HEK293 (cell line): ENCODE measurements around the gene NT5DC3.

ENCODE experiments used
- CTCF ChIA-PET: fragments of 350-600 bp; formaldehyde crosslinking; extraction: SDS; loops from one replicate; lab custom pipeline; 2021; ENCODE audit warnings: antibody characterized with exemption; lab: Yijun Ruan, JAX
- POLR2A ChIA-PET: fragments of 300-600 bp; formaldehyde crosslinking; extraction: SDS; loops from one replicate; lab custom pipeline; 2020; ENCODE audit warnings: antibody characterized with exemption, inconsistent platforms; lab: Yijun Ruan, JAX
- H3K27ac ChIP-seq: fragments of 200-500 bp; sonication (Bioruptor generic); 2 replicates; pipeline ENCODE4 v1.5.1; 2014; ENCODE audit warnings: low read depth, low read length, control low read depth, inconsistent platforms; ENCODE audit errors: extremely low read depth
- H3K36me3 ChIP-seq, 2 experiments: fragments of 200-500 bp in 1 of 2; sonication (Bioruptor generic) in 1 of 2; 1 replicate in 1 of 2; 2 replicates in 1 of 2; pipeline ENCODE4 v1.5.1; 2014 to 2017; ENCODE audit warnings: inconsistent platforms in 2 of 2, low read length in 2 of 2; ENCODE audit not compliant: control insufficient read depth in 2 of 2, insufficient read depth in 1 of 2
- H3K4me1 ChIP-seq: fragments of 200-500 bp; sonication (Bioruptor generic); 2 replicates; pipeline ENCODE4 v1.5.1; 2014; ENCODE audit warnings: mild to moderate bottlenecking, low read length, inconsistent platforms; ENCODE audit not compliant: control insufficient read depth, insufficient read depth
- H3K4me3 ChIP-seq: 2 replicates; pipeline ENCODE4 v1.5.1; 2011; ENCODE audit warnings: low read depth, mild to moderate bottlenecking, control low read depth, low read length, moderate library complexity
- H3K9me3 ChIP-seq: fragments of 200-500 bp; sonication (Bioruptor generic); 2 replicates; pipeline ENCODE4 v1.5.1; 2014; ENCODE audit warnings: low read depth, low read length, inconsistent platforms; ENCODE audit not compliant: control insufficient read depth, insufficient read depth
- BCL11A ChIP-seq: fragments of 450-650 bp; formaldehyde crosslinking; IDR thresholded peaks from 2 replicates; pipeline ENCODE4 v1.5.1; 2016; ENCODE audit warnings: low read depth, missing biosample characterization, missing genetic modification characterization
- HOXC10 ChIP-seq: sonication (generic); formaldehyde crosslinking; IDR thresholded peaks from 2 replicates; pipeline ENCODE4 v1.8.1; 2023; ENCODE audit warnings: mild to moderate bottlenecking, missing genetic modification reagents
- KLF1 ChIP-seq: fragments of 450-650 bp; formaldehyde crosslinking; IDR thresholded peaks from 2 replicates; pipeline ENCODE4 v1.5.1; 2016; ENCODE audit warnings: missing biosample characterization, missing genetic modification characterization
- KLF7 ChIP-seq: fragments of 450-650 bp; formaldehyde crosslinking; IDR thresholded peaks from 2 replicates; pipeline ENCODE4 v1.5.1; 2016; ENCODE audit warnings: missing biosample characterization, missing genetic modification characterization, borderline replicate concordance
- SP2 ChIP-seq: fragments of 450-650 bp; formaldehyde crosslinking; IDR thresholded peaks from 2 replicates; pipeline ENCODE4 v1.5.1; 2016; ENCODE audit warnings: missing biosample characterization, missing genetic modification characterization
- SP3 ChIP-seq: fragments of 450-650 bp; formaldehyde crosslinking; IDR thresholded peaks from 2 replicates; pipeline ENCODE4 v1.5.1; 2016; ENCODE audit warnings: missing biosample characterization, missing genetic modification characterization
- TRIM28 ChIP-seq: IDR thresholded peaks from 2 replicates; pipeline ENCODE4 v1.6.1; 2011; ENCODE audit warnings: low read length, control low read depth, borderline replicate concordance
- ZBTB21 ChIP-seq: fragments of 450-650 bp; formaldehyde crosslinking; IDR thresholded peaks from 2 replicates; pipeline ENCODE4 v1.5.1; 2017; ENCODE audit warnings: missing biosample characterization, missing genetic modification characterization
- ZBTB6 ChIP-seq: fragments of 450-650 bp; formaldehyde crosslinking; IDR thresholded peaks from 2 replicates; pipeline ENCODE4 v1.5.1; 2017; ENCODE audit warnings: missing biosample characterization, missing genetic modification characterization
- ZBTB8A ChIP-seq: fragments of 450-650 bp; formaldehyde crosslinking; IDR thresholded peaks from 2 replicates; pipeline ENCODE4 v1.5.1; 2016; ENCODE audit warnings: missing biosample characterization, missing genetic modification characterization
- ZFHX2 ChIP-seq: fragments of 450-650 bp; formaldehyde crosslinking; conservative IDR thresholded peaks from 2 replicates; pipeline ENCODE4 v1.5.1; 2016; ENCODE audit warnings: missing biosample characterization, missing genetic modification characterization
- ZNF132 ChIP-seq: fragments of 450-650 bp; formaldehyde crosslinking; IDR thresholded peaks from 2 replicates; pipeline ENCODE4 v1.5.1; 2017; ENCODE audit warnings: missing biosample characterization, missing genetic modification characterization, borderline replicate concordance
- ZNF155 ChIP-seq: fragments of 450-650 bp; formaldehyde crosslinking; IDR thresholded peaks from 2 replicates; pipeline ENCODE4 v1.5.1; 2016; ENCODE audit warnings: missing biosample characterization, missing genetic modification characterization
- ZNF202 ChIP-seq: fragments of 450-650 bp; formaldehyde crosslinking; IDR thresholded peaks from 2 replicates; pipeline ENCODE4 v1.5.1; 2016; ENCODE audit warnings: missing biosample characterization, missing genetic modification characterization, borderline replicate concordance
- ZNF23 ChIP-seq: fragments of 450-650 bp; formaldehyde crosslinking; IDR thresholded peaks from 2 replicates; pipeline ENCODE4 v1.5.1; 2016; ENCODE audit warnings: missing biosample characterization, missing genetic modification characterization, borderline replicate concordance
- ZNF311 ChIP-seq: fragments of 450-650 bp; formaldehyde crosslinking; IDR thresholded peaks from 2 replicates; pipeline ENCODE4 v1.5.1; 2017; ENCODE audit warnings: missing biosample characterization, missing genetic modification characterization, borderline replicate concordance
- ZNF324 ChIP-seq: fragments of 450-650 bp; formaldehyde crosslinking; IDR thresholded peaks from 2 replicates; pipeline ENCODE4 v1.5.1; 2016; ENCODE audit warnings: missing biosample characterization, missing genetic modification characterization
- ZNF354C ChIP-seq: fragments of 450-650 bp; formaldehyde crosslinking; IDR thresholded peaks from 2 replicates; pipeline ENCODE4 v1.5.1; 2016; ENCODE audit warnings: missing biosample characterization, missing genetic modification characterization, low read depth, borderline replicate concordance
- ZNF398 ChIP-seq: fragments of 450-650 bp; formaldehyde crosslinking; IDR thresholded peaks from 2 replicates; pipeline ENCODE4 v1.5.1; 2017; ENCODE audit warnings: missing biosample characterization, missing genetic modification characterization
- ZNF585B ChIP-seq: fragments of 450-650 bp; formaldehyde crosslinking; IDR thresholded peaks from 2 replicates; pipeline ENCODE4 v1.5.1; 2016; ENCODE audit warnings: missing biosample characterization, missing genetic modification characterization
- ZNF596 ChIP-seq: fragments of 450-650 bp; IDR thresholded peaks from 2 replicates; pipeline ENCODE4 v1.5.0; 2018; ENCODE audit warnings: missing biosample characterization, mild to moderate bottlenecking, missing genetic modification characterization, moderate library complexity
- ZNF600 ChIP-seq: fragments of 450-650 bp; formaldehyde crosslinking; IDR thresholded peaks from 2 replicates; pipeline ENCODE4 v1.5.1; 2016; ENCODE audit warnings: missing biosample characterization, missing genetic modification characterization
- ZNF626 ChIP-seq: fragments of 450-650 bp; sonication (Bioruptor Pico); formaldehyde crosslinking; IDR thresholded peaks from 2 replicates; pipeline ENCODE4 v1.5.1; 2018; ENCODE audit warnings: missing biosample characterization, missing genetic modification characterization, inconsistent platforms
- ZNF664 ChIP-seq: fragments of 450-650 bp; formaldehyde crosslinking; IDR thresholded peaks from 2 replicates; pipeline ENCODE4 v1.5.1; 2016; ENCODE audit warnings: missing biosample characterization, missing genetic modification characterization
- ZNF707 ChIP-seq: fragments of 450-650 bp; formaldehyde crosslinking; IDR thresholded peaks from 2 replicates; pipeline ENCODE4 v1.5.1; 2016; ENCODE audit warnings: missing biosample characterization, missing genetic modification characterization
- ZNF76 ChIP-seq: fragments of 450-650 bp; formaldehyde crosslinking; IDR thresholded peaks from 2 replicates; pipeline ENCODE4; 2016; ENCODE audit warnings: low read depth, missing biosample characterization, missing genetic modification characterization, borderline replicate concordance
- ZNF777 ChIP-seq: fragments of 450-650 bp; formaldehyde crosslinking; IDR thresholded peaks from 2 replicates; pipeline ENCODE4 v1.5.1; 2017; ENCODE audit warnings: missing biosample characterization, missing genetic modification characterization, borderline replicate concordance
- ZSCAN16 ChIP-seq: fragments of 450-650 bp; formaldehyde crosslinking; IDR thresholded peaks from 2 replicates; pipeline ENCODE4 v1.5.1; 2016; ENCODE audit warnings: missing biosample characterization, missing genetic modification characterization
- ZSCAN23 ChIP-seq: fragments of 450-650 bp; formaldehyde crosslinking; IDR thresholded peaks from 2 replicates; pipeline ENCODE4 v1.5.1; 2016; ENCODE audit warnings: missing biosample characterization, missing genetic modification characterization

NT5DC3 gene

DNA sequence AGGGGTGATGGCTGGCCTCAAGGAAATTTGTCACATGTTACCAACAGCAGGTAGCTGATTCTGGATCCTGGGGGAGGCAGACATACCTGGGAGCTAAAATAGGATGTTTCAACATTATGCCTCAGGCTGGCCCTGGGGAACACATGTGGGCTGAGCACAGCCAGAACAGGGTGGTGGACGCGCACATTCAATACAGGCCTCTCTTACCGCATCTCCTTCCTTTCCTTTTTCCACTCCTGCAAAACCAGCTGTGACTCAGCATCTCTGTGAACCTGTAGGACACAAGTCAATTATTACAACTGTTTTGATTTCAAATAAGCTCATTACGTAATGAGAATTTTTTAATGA is 61.0 kb downstream of the NT5DC3 start:
- TF ChIP-seq ZNF155 (tag by site-specific recombination) (no peak), HOXC10 (CRISPR knock-in tag) (no peak), BCL11A (tag by site-specific recombination) (no peak), ZNF600 (tag by site-specific recombination) (no peak), ZNF132 (no peak), TRIM28 (no peak), ZBTB8A (tag by site-specific recombination) (no peak), ZBTB21 (tag by site-specific recombination) (no peak), ZSCAN23 (tag by site-specific recombination) (no peak), ZNF23 (tag by site-specific recombination) (no peak), ZNF354C (tag by site-specific recombination) (no peak), ZNF707 (no peak), KLF1 (tag by site-specific recombination) (no peak), ZNF596 (tag by site-specific recombination) (no peak), KLF7 (tag by site-specific recombination) (no peak), ZNF76 (no peak), SP3 (no peak), SP2 (tag by site-specific recombination) (no peak), ZNF311 (tag by site-specific recombination) (no peak)
- TF ChIP-seq, all 188 proteins: peak for 0
- H3K9me3 ChIP-seq = no peaks in the 10 kb centered on the region
- no peaks in the 10 kb centered on the region for H3K4me1 ChIP-seq
- peaks cover 3 to 81% of the 10 kb centered on the region in 2 experiments for H3K36me3 ChIP-seq
- ChIA-PET CTCF (interaction anchor here (1.3 to 2.0 kb wide), 2 partner anchors 9 to 90 kb away, joined by 6 to 8 read pairs; no protein-coding TSS in a partner anchor), POLR2A (no interaction called here)
- no peak overlapping the region for H3K27ac ChIP-seq
- no peak overlapping the region for H3K4me3 ChIP-seq

DNA sequence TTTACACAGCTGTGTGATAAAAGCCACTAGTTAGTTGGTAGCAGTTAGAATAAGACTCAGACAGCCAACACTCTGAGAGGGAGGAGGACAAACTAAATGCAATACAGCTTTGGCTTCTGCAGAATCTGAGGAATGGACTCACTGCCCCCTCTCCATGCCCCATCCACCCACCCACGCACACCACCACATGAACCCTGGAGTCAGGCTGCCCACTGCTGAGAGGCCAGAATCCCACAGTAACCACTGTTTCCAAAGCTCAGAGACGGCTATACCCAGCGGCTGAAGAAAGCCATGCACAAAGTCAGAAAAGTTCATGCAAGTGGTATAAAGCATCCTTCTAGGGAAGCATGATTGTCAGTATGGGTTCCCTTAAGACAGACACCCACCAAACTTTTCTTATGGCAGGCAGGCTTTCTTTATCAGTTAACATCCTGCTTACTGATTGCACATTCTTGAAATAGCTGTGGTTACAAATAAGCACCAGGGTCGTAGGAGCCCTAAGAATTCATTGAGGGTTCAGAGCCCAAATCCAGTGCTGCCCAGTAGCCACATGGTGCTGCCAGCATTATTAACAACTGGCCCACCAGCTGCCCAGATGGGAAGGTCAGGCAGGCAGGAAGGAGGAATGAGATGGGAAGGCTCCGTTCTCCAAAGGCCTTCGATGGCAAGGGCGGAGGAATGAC is 61.5 kb downstream of the NT5DC3 start:
- H3K4me3 ChIP-seq = no peak overlapping the region
- POLR2A ChIA-PET = no interaction called here
- TF ChIP-seq ZNF664 (no peak), ZFHX2 (tag by site-specific recombination) (peak; percentile 53)
- TF ChIP-seq, all 188 proteins: peak for 1
- CTCF ChIA-PET = interaction anchor here (1.3 to 2.0 kb wide), 2 partner anchors 8 to 90 kb away, joined by 6 to 8 read pairs; no protein-coding TSS in a partner anchor
- Histone ChIP-seq H3K4me1 (no peaks in the 10 kb centered on the region), H3K36me3 (peaks cover 3 to 78% of the 10 kb centered on the region in 2 experiments), H3K27ac (no peak overlapping the region), H3K9me3 (no peaks in the 10 kb centered on the region)

GRCh38 chr12:103778781-103779180 is 62.3 kb downstream of the NT5DC3 start:
- peaks cover 3 to 70% of the 10 kb centered on the region in 2 experiments for H3K36me3 ChIP-seq
- CTCF ChIA-PET = interaction anchor here (0.5 kb wide), 1 partner anchor 59 kb away, joined by 3 read pairs; no protein-coding TSS in a partner anchor
- H3K27ac ChIP-seq = no peak overlapping the region
- H3K4me1 ChIP-seq = no peaks in the 10 kb centered on the region
- H3K4me3 ChIP-seq = no peak overlapping the region
- POLR2A ChIA-PET = no interaction called here
- no peaks in the 10 kb centered on the region for H3K9me3 ChIP-seq
- TF ChIP-seq ZBTB6 (tag by site-specific recombination) = no peak
- TF ChIP-seq ZNF398 (tag by site-specific recombination) = no peak
- TF ChIP-seq ZNF585B (tag by site-specific recombination) = no peak
- no peak for TF ChIP-seq ZNF202
- TF ChIP-seq ZNF777 (tag by site-specific recombination) = no peak
- TF ChIP-seq ZNF324 = no peak
- TF ChIP-seq ZSCAN16 = no peak
- TF ChIP-seq ZNF626 (tag by site-specific recombination) = no peak
